B cell (primary cell): ENCODE measurements around the gene IKZF1.

Experiments
- CTCF ChIP-seq: fragments of 200-600 bp; IDR thresholded peaks from one replicate; pipeline ENCODE4 v1.8.0; 2022; ENCODE audit warnings: antibody characterized with exemption, mild to moderate bottlenecking
- EZH2 ChIP-seq: IDR thresholded peaks from 2 replicates; pipeline ENCODE4 v1.6.1; 2012; ENCODE audit warnings: borderline replicate concordance, low read depth, mild to moderate bottlenecking, moderate library complexity, low read length; ENCODE audit not compliant: insufficient read depth, poor library complexity, severe bottlenecking

GRCh38 chr7:50413561-50413960, 109.0 kb downstream of the IKZF1 start:
- TF ChIP-seq CTCF = no peak
- no peak for TF ChIP-seq EZH2
